BLaER1 treated with 17β-estradiol and CSF1 and Interleukin-3, amounts not matched to agents 10 nM and 100 nM (cell line): ENCODE results near the gene USP6NL.
A peak's percentile ranks its signal among the peaks of the same experiment; 100 is the strongest.
"Not testable (repeated sequence)": the region's sequence is repeated elsewhere in the genome, so short reads cannot be mapped to it uniquely, and the experiment has no call there.

Experiments
- H3K27ac ChIP-seq, 11 experiments: shearing (Covaris generic); formaldehyde crosslinking; 2 replicates each; pipeline ENCODE4 v1.8.1; 2022
- H3K27me3 ChIP-seq, 11 experiments: shearing (Covaris generic); formaldehyde crosslinking; 2 replicates each; pipeline ENCODE4 v1.8.1; 2022
- H3K36me3 ChIP-seq, 11 experiments: shearing (Covaris generic); formaldehyde crosslinking; 2 replicates each; pipeline ENCODE4 v1.8.1; 2022
- H3K4me1 ChIP-seq, 10 experiments: shearing (Covaris generic); formaldehyde crosslinking; 2 replicates each; pipeline ENCODE4 v1.8.1; 2022
- H3K4me2 ChIP-seq, 11 experiments: shearing (Covaris generic); formaldehyde crosslinking; 2 replicates each; pipeline ENCODE4 v1.8.1; 2022
- H3K4me3 ChIP-seq, 10 experiments: shearing (Covaris generic); formaldehyde crosslinking; 2 replicates each; pipeline ENCODE4 v1.8.1; 2022
- H3K9ac ChIP-seq, 11 experiments: shearing (Covaris generic); formaldehyde crosslinking; 2 replicates each; pipeline ENCODE4 v1.8.1; 2022
- H3K9me3 ChIP-seq, 11 experiments: shearing (Covaris generic); formaldehyde crosslinking; replicated peaks in 1 of 11; 2 replicates each; pipeline ENCODE4 v1.8.1; 2022
- H4K20me1 ChIP-seq, 11 experiments: shearing (Covaris generic); formaldehyde crosslinking; 2 replicates each; pipeline ENCODE4 v1.8.1; 2022
- Cebpa-rat ChIP-seq, 11 experiments: shearing (Covaris generic); IDR thresholded peaks; 2 replicates each; pipeline ENCODE4 v1.8.1; 2022

USP6NL gene

GRCh38 chr10:11509036-11509435 lies 102.4 kb downstream of the USP6NL start:
- Histone ChIP-seq H3K27ac (no peak overlapping the region), H3K9me3 (no peaks in the 10 kb centered on the region)
- no peak for TF ChIP-seq Cebpa-rat (IDR thresholded peaks at IDR 0.05)

GRCh38 chr10:11506247-11506789 lies 105.1 kb downstream of the USP6NL start:
- no peaks in the 10 kb centered on the region for H3K9me3 ChIP-seq
- H3K4me2 ChIP-seq: no peak overlapping the region
- no peak overlapping the region for H3K27ac ChIP-seq

More at GRCh38 chr10:11509036-11509435, 102.4 kb downstream of the USP6NL start:
- Histone ChIP-seq H3K4me1 (peaks cover 0 to 7% (median 0%) of the 10 kb centered on the region in 10 experiments; a peak in 2 of 20 replicates), H3K36me3 (peaks cover 13 to 59% (median 36%) of the 10 kb centered on the region in 11 experiments; a peak in 18 of 22 replicates), H3K4me3 (no peak overlapping the region), H3K27me3 (no peaks in the 10 kb centered on the region), H3K9ac (no peak overlapping the region), H4K20me1 (no peaks in the 10 kb centered on the region; a peak in 1 of 22 replicates), H3K4me2 (no peak overlapping the region)

GRCh38 chr10:11505639-11506038 lies 105.8 kb downstream of the USP6NL start:
- Histone ChIP-seq H3K27me3 (no peaks in the 10 kb centered on the region), H3K9me3 (no peaks in the 10 kb centered on the region), H3K27ac (no peak overlapping the region), H3K9ac (no peak overlapping the region), H3K4me3 (no peak overlapping the region), H4K20me1 (no peaks in the 10 kb centered on the region), H3K36me3 (peaks cover 10 to 56% (median 39%) of the 10 kb centered on the region in 11 experiments; a peak in 19 of 22 replicates), H3K4me2 (no peak overlapping the region), H3K4me1 (peaks cover 0 to 7% (median 0%) of the 10 kb centered on the region in 10 experiments; a peak in 3 of 20 replicates)
- TF ChIP-seq Cebpa-rat (IDR thresholded peaks at IDR 0.05): no peak

More at GRCh38 chr10:11506247-11506789, 105.1 kb downstream of the USP6NL start:
- no peak overlapping the region for H3K9ac ChIP-seq
- no peaks in the 10 kb centered on the region for H3K27me3 ChIP-seq
- peaks cover 10 to 50% (median 32%) of the 10 kb centered on the region in 11 experiments; a peak in 18 of 22 replicates for H3K36me3 ChIP-seq
- peak; percentile 26 to 91 (median 60); a peak in 14 of 22 replicates for TF ChIP-seq Cebpa-rat (IDR thresholded peaks at IDR 0.05)
- H3K4me3 ChIP-seq: no peak overlapping the region
- H3K4me1 ChIP-seq: peaks cover 0 to 7% (median 0%) of the 10 kb centered on the region in 10 experiments; a peak in 3 of 20 replicates
- no peaks in the 10 kb centered on the region for H4K20me1 ChIP-seq

- TF ChIP-seq Cebpa-rat (IDR thresholded peaks at IDR 0.05): no peak
- H3K27me3 ChIP-seq: no peaks in the 10 kb centered on the region
- peaks cover 15 to 61% (median 43%) of the 10 kb centered on the region in 11 experiments; a peak in 21 of 22 replicates for H3K36me3 ChIP-seq
- no peak overlapping the region for H3K27ac ChIP-seq
- no peak overlapping the region for H3K9ac ChIP-seq
- no peaks in the 10 kb centered on the region for H4K20me1 ChIP-seq
- H3K4me2 ChIP-seq: no peak overlapping the region
- peaks cover 0 to 11% (median 0%) of the 10 kb centered on the region in 10 experiments; a peak in 3 of 20 replicates for H3K4me1 ChIP-seq
- H3K4me3 ChIP-seq: no peak overlapping the region
- H3K9me3 ChIP-seq: no peaks in the 10 kb centered on the region
These were observed 106.7 kb downstream of the USP6NL start for GRCh38 chr10:11504566-11505285.

GRCh38 chr10:11501600-11501999 lies 109.8 kb downstream of the USP6NL start:
- Histone ChIP-seq H3K4me2 (no peak overlapping the region), H3K9me3 (no peaks in the 10 kb centered on the region), H3K27me3 (no peaks in the 10 kb centered on the region), H3K27ac (no peak overlapping the region), H4K20me1 (no peaks in the 10 kb centered on the region), H3K4me3 (no peak overlapping the region), H3K9ac (no peak overlapping the region), H3K36me3 (peaks cover 15 to 64% (median 41%) of the 10 kb centered on the region in 11 experiments; a peak in 21 of 22 replicates), H3K4me1 (peaks cover 0 to 11% (median 0%) of the 10 kb centered on the region in 10 experiments; a peak in 1 of 20 replicates)
- no peak for TF ChIP-seq Cebpa-rat (IDR thresholded peaks at IDR 0.05)

- Histone ChIP-seq H4K20me1 (no peaks in the 10 kb centered on the region), H3K27me3 (no peaks in the 10 kb centered on the region), H3K9ac (no peak overlapping the region), H3K9me3 (no peaks in the 10 kb centered on the region), H3K4me3 (no peak overlapping the region), H3K27ac (no peak overlapping the region), H3K4me2 (no peak overlapping the region), H3K36me3 (peaks cover 20 to 64% (median 47%) of the 10 kb centered on the region in 11 experiments), H3K4me1 (peaks cover 0 to 11% (median 0%) of the 10 kb centered on the region in 10 experiments; a peak in 1 of 20 replicates)
- TF ChIP-seq Cebpa-rat (IDR thresholded peaks at IDR 0.05): no peak
These were observed 111.9 kb downstream of the USP6NL start for GRCh38 chr10:11499425-11500071.

GRCh38 chr10:11498399-11498798 lies 113.1 kb downstream of the USP6NL start:
- Histone ChIP-seq H3K9ac (no peak overlapping the region), H3K4me1 (peaks cover 0 to 11% (median 0%) of the 10 kb centered on the region in 10 experiments; a peak in 1 of 20 replicates), H3K36me3 (peaks cover 25 to 75% (median 55%) of the 10 kb centered on the region in 11 experiments), H3K4me2 (no peak overlapping the region), H3K4me3 (no peak overlapping the region), H4K20me1 (no peaks in the 10 kb centered on the region), H3K9me3 (no peaks in the 10 kb centered on the region), H3K27ac (no peak overlapping the region), H3K27me3 (no peaks in the 10 kb centered on the region)
- TF ChIP-seq Cebpa-rat (IDR thresholded peaks at IDR 0.05): no peak

GRCh38 chr10:11494923-11495322 lies 116.5 kb downstream of the USP6NL start:
- not testable (repeated sequence) for H4K20me1 ChIP-seq, H3K9me3 ChIP-seq, H3K27ac ChIP-seq, H3K4me1 ChIP-seq, H3K9ac ChIP-seq, H3K4me2 ChIP-seq, H3K4me3 ChIP-seq, H3K27me3 ChIP-seq
- peaks cover 56 to 90% (median 82%) of the 10 kb centered on the region in 11 experiments for H3K36me3 ChIP-seq

- H3K36me3 ChIP-seq: peaks cover 60 to 90% (median 82%) of the 10 kb centered on the region in 11 experiments
- H3K9ac ChIP-seq: no peak overlapping the region
- H3K27ac ChIP-seq: no peak overlapping the region
- no peak overlapping the region for H3K4me2 ChIP-seq
- H3K27me3 ChIP-seq: no peaks in the 10 kb centered on the region
- no peaks in the 10 kb centered on the region for H4K20me1 ChIP-seq
- peaks cover 0 to 12% (median 5%) of the 10 kb centered on the region in 10 experiments; a peak in 4 of 20 replicates for H3K4me1 ChIP-seq
- TF ChIP-seq Cebpa-rat (IDR thresholded peaks at IDR 0.05): no peak
- no peaks in the 10 kb centered on the region for H3K9me3 ChIP-seq
- no peak overlapping the region for H3K4me3 ChIP-seq
These were observed 117.8 kb downstream of the USP6NL start for GRCh38 chr10:11493646-11494045.
